ENCODE data around the gene OR6K3.
"Not testable (repeated sequence)": the region's sequence is repeated elsewhere in the genome, so short reads cannot be mapped to it uniquely, and the experiment has no call there.

Gene OR6K3

DNA sequence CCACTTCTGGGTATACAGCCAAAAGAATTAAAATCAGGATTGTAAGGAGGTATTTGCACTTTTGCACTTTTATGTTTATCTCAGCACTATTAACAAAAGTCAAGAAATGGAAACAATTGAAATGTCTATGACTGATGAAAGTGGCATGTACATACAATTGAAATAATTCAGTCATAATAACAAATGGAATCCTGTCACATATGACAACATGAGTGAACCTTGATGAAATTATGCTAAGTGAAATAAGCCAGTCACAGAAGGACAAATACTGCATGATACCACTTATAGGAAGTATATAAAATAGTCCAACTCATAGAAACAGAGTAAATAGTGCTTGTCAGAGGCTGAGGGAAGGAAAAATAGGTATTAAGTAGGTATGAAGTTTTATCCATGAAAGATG is 30.6 kb downstream of the OR6K3 start:
- in situ Hi-C loops (cut with MboI; ENCODE audit: low pct_unique_long_range_greater_than_20kb, low sequenced_read_pairs, unreplicated experiment): no loop called here
- TF ChIP-seq, protein P1, sequence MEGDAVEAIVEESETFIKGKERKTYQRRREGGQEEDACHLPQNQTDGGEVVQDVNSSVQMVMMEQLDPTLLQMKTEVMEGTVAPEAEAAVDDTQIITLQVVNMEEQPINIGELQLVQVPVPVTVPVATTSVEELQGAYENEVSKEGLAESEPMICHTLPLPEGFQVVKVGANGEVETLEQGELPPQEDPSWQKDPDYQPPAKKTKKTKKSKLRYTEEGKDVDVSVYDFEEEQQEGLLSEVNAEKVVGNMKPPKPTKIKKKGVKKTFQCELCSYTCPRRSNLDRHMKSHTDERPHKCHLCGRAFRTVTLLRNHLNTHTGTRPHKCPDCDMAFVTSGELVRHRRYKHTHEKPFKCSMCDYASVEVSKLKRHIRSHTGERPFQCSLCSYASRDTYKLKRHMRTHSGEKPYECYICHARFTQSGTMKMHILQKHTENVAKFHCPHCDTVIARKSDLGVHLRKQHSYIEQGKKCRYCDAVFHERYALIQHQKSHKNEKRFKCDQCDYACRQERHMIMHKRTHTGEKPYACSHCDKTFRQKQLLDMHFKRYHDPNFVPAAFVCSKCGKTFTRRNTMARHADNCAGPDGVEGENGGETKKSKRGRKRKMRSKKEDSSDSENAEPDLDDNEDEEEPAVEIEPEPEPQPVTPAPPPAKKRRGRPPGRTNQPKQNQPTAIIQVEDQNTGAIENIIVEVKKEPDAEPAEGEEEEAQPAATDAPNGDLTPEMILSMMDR (IDR thresholded peaks at IDR 0.05; ENCODE audit: extremely low read depth, insufficient read depth, missing control alignments): no peak
- no peak for DNase-seq (ENCODE audit: low spot score)

DNA sequence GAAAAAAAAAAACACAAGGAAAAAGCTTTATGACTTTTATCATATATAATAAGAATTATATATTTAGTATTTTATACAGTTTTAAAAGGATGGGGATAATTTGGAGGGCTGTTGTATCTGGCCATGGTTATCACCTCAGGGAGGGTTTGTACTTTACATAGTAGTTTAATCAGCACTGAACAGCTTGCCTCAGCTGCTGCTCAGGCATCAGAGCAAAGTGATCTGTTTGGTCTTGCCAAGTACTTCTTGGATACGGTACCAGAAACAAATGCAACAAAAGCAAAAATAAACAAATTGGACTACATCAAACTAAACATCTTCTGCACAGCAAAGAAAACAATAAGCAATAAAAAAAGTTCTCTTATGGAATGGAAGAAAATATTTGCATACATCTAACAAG is 31.4 kb downstream of the OR6K3 start:
- TF ChIP-seq, protein P1 (IDR thresholded peaks at IDR 0.05; ENCODE audit: extremely low read depth, insufficient read depth, missing control alignments): no peak
- no peak for DNase-seq (ENCODE audit: low spot score)
- in situ Hi-C loops (cut with MboI; ENCODE audit: low pct_unique_long_range_greater_than_20kb, low sequenced_read_pairs, unreplicated experiment): no loop called here

DNA sequence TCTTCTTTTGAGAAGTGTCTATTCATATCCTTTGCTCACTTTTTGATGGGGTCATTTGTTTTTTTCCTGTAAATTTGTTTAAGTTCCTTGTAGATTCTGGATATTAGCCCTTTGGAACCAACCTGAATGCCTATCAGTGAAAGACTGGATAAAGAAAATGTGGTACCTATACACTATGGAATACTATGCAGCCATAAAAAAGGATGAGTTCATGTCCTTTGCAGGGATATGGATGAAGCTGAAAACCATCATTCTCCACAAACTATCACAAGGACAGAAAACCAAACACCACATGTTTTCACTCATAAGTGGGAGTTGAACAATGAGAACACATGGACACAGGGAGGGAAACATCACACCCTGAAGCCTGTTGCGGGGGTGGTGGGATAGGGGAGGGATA is 32.2 kb downstream of the OR6K3 start:
- in situ Hi-C loops (cut with MboI; ENCODE audit: low pct_unique_long_range_greater_than_20kb, low sequenced_read_pairs, unreplicated experiment); DNase-seq (ENCODE audit: low spot score): not testable (repeated sequence)

DNA sequence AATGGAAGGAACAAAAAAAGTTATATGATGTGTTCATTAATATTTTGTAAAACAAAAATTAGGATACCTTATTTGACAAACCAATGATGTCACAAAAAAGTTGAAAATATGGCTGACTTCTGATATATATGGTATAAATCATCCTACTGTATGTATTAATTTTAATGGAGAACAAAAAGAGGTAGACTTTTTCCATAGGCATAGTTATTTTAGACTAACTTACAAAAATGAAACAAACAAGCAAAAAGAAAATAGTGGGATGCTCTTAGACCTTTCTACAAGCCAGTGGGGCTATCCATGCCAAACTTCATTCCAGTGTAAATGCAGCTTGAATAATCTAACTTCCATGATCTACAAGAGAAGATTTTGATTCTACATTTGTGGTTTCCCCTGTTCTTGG is 33.5 kb downstream of the OR6K3 start:
- no peak for DNase-seq (ENCODE audit: low spot score)
- TF ChIP-seq, protein P1 (IDR thresholded peaks at IDR 0.05; ENCODE audit: extremely low read depth, insufficient read depth, missing control alignments): no peak
- in situ Hi-C loops (cut with MboI; ENCODE audit: low pct_unique_long_range_greater_than_20kb, low sequenced_read_pairs, unreplicated experiment): no loop called here

DNA sequence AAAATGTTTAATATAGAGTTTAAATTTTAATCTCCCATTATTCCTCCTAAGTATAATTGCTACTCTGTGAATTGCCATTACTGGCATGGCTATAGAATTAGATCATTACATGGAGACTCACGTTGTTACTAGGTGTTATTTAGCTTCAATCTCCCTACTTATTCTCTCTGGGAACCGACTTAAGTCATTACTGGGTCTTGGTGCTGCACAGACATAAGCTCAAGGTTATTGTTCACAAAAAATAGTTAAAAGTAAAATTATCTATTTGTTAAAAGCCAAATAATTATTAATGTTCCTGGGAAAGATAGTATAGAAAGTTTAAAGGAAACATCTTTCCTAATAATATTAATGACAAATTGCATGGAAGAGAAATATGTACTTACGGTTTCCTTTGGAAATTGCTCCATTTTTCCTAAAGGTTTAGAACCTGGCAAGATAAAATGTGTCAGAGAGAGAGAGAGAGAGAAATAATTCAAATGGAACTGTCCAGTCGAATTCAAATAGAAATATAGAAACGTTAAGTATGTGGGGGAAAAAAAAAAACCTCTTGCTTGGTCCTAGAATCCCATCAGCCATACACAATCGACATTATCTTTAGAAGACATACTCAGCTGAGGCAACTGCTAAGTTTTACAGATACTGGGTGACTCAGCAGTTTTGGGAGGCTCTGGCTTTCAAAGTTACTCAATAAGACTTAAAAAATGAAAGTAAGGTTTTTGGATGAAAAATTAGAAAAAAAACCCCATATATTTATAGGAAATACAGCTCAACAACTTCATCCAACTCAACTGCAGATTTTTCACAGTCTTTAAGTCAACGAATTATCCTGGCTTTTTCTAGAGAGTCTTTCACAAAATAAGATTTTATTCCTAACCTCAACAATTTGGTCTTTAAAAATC is 34.2 kb downstream of the OR6K3 start, which contains the start of gene SPTA1:
TSS of gene SPTA1 (minus strand) at position 605 of the 899 bp plus-strand sequence. CDS start at position 407, 198 bp downstream.
- TF ChIP-seq, protein P1 (IDR thresholded peaks at IDR 0.05; ENCODE audit: extremely low read depth, insufficient read depth, missing control alignments): no peak
- DNase-seq (ENCODE audit: low spot score): no peak
- in situ Hi-C loops (cut with MboI; ENCODE audit: low pct_unique_long_range_greater_than_20kb, low sequenced_read_pairs, unreplicated experiment): no loop called here

DNA sequence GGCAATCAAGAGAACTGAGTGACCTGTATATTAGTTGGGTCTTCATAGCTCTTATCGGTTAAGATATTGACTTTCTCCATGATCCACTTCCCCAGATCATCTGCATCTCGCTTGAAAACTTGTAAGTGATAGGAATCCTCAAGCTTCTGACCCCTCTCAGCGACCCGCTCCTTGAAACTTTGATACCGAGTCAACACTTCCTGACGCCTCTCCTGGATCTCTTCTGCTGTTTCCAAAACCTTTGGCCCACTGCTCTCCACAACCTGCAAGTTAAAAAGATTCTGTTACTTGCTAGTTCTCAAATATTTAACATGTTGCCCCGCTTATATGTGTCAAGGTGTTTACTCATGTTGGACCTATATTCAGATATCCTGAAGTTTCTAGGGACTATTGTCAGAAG is 35.4 kb downstream of the OR6K3 start:
- TF ChIP-seq, protein P1 (IDR thresholded peaks at IDR 0.05; ENCODE audit: extremely low read depth, insufficient read depth, missing control alignments): no peak
- in situ Hi-C loops (cut with MboI; ENCODE audit: low pct_unique_long_range_greater_than_20kb, low sequenced_read_pairs, unreplicated experiment): no loop called here
- no peak for DNase-seq (ENCODE audit: low spot score)

DNA sequence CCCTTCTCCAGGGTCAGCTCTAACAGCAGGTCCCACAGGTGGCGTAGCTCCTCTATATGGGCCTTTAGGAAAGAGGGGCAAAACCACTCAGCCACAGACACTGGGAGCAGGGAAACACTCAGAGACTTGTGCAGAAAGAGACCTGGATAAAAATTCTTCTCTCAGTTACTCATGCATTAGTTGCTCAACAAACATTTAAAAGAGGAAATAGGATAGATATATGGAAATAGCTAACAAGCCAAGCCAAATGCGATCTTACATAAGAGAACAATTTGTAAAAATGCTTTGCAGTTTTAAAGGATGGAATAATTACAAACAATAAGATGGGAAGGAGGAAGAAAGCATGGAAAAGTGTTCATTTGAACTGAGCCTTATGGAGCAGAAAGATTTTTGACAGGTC is 38.9 kb downstream of the OR6K3 start:
- no peak for DNase-seq (ENCODE audit: low spot score)
- in situ Hi-C loops (cut with MboI; ENCODE audit: low pct_unique_long_range_greater_than_20kb, low sequenced_read_pairs, unreplicated experiment): no loop called here
- TF ChIP-seq, protein P1 (IDR thresholded peaks at IDR 0.05; ENCODE audit: extremely low read depth, insufficient read depth, missing control alignments): no peak
